NCI-H345 (cell line): ENCODE results near the gene SWAP70.

Source experiments
- DNase-seq: peaks from one replicate; lab custom pipeline; 2025; lab: John Stamatoyannopoulos, UW

Gene SWAP70

GRCh38 chr11:9776203-9776602 is 112.3 kb downstream of the SWAP70 start:
- no peak for DNase-seq

- no peak for DNase-seq
Observed at GRCh38 chr11:9777066-9777465, 113.2 kb downstream of the SWAP70 start.

DNA sequence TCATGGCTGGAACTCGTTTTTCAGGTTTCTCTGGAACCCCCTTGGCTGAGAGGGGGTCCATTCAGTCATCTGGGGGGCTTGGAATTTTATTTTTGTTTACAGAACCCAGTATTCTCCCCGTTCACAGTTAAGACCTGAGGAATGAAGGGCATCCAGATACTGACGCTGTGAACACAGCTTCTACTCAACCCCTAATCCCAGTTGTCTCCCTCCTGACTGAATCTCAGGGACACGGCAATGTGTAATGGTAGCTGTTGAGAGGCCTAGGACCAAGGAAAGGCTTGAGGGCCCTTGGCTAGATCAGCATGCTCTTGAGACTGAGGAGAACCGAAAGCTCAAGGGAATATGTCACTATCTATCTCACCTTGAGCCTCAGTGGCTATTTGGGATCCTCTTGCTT is 113.6 kb downstream of the SWAP70 start:
- no peak for DNase-seq

DNA sequence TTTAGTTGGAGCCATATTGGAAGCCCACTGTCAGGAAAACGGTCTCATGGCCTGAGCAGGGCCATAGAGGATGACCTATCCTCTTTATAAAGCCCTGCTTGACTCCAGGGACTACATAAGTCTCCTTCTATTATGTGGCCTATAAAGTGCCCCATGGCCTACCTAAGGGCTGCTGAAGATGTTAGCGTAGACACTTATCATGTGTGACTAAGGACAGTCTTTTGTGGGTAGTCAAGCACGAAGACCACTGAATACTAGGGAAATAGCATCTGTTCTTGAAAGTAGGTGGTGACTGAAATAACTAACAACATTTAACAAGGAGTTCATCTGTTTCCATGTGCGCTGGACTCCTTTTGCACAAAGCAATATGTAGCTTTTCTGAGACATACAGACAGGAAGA is 117.1 kb downstream of the SWAP70 start:
- DNase-seq: no peak

DNA sequence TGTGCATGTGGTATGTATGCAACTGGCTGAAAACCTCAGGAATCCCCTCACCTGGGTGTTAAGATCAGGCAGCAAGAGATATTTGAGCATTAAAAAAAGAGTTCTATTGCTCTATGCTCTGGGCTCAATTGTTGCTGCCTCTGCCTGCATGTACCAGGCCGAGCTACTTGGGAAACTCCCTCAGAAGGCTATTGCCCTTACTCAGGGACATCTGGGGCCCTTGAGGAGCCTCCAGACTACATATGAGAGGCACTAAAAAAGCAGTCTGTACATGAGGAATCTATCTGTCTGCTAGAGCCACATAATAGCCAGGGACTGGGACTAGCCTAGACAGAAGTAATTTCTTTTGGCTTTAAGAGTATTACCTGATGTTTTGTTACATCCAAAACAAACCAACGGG is 120.1 kb downstream of the SWAP70 start:
- no peak for DNase-seq

DNA sequence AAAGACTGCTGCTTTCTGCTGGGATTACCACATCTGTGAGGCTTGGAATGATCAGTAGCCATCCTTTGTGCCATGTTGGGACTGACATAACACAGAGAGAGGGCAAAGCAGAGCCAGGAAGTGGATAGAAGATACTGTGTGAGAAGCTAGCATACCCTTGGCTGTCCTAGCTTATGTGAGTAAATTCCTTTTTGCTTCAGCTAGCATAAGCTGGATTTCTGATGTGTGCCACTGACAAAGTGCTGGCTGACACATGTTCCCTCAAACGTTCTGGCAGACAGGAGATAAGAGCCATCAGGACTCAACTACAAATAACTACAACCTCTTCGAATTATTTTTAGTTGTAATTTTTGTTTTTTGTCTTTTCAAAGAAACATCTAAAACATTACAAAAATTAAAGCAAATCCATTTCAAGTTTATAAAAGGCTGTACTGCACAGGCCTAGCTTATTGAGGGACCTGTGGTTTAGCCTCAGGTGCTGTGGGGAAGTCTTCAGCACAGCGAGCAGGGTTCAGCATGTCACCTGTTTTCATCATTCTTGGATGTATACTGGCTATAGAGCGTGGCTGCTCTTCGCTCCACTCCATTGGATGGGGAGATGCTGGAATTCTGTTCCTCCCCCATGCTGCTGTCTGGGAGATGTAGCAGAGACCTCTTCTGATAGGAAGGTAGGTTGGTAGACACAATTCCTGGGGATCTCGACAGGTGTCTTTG is 120.9 kb downstream of the SWAP70 start:
- DNase-seq: no peak

DNA sequence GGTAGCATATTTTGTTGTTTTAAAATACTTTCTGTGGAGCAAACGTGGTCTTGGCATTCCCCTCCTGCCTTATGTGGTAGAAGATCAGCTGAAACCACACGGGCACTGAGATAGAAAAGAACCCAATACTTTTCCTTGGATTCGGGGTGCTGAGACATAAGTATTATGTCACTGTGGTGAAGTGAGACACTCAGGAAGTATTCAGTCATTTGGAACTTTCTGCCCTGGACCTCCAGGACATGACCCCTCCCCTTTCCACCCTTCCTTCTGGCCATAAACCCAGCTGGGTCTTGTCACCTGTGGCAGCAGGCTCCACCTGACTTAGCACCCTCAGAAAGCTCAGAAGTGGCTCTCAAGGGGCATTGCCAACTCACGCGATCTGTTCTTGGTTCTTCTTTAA is 123.4 kb downstream of the SWAP70 start:
- no peak for DNase-seq

GRCh38 chr11:9787981-9788521 is 124.2 kb downstream of the SWAP70 start:
- no peak for DNase-seq

DNA sequence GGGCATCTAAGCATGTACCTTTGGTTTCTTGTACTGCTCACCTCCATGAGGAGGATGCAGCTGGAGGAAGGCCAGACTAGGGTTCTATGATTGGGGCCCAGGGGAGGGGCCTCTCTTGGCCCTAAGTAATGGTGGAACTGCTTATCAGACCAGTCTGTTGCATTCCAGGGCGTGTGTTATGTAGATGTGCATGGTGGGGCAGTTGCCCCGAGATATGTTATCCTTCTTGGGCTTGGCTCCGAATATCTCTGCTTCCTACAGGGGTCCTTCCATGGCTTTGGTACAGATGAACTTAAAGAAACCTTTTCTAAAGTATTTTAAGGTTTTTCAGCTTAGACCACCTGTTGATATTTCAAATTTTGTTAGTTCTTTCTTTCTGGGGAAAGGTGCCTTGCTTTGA is 126.0 kb downstream of the SWAP70 start:
- DNase-seq: no peak

DNA sequence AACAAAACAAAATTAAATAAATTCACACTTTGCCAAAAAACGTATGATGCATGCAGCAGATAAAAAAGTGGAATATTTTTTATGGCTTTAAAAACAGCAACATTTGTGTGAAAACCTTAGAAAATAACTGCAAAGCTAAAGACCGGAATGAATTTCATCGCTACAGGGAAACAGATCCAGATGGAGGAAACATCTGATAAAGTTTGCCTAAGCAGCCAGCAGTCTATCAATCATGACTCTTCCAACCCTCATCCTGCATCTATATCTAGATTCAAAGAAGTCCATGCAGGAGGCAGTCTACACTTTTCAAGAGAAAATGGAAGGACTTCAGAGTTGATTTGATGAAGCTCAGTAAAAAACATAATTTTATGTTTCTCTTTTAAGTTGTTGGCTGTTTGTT is 126.8 kb downstream of the SWAP70 start:
- DNase-seq: no peak

DNA sequence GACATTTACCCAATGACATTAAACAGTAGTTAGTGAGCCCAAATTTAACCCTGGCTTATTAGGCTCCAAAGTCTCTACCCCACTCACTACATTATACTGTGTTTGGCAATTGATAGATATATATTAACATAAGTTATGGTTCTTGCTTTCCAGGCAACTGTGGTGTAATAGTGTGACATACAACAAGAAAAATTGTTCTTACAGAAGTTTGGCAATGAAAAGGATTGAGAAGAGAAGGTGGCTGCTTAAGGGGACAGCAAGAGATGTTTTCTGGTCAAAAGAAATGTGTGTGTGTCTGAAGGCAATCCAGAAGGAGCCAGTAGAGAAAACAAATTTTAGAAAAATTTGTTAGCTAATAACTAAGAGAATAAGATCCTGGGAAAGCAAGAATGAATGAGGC is 132.4 kb downstream of the SWAP70 start:
- no peak for DNase-seq

GRCh38 chr11:9796854-9797253 is 133.0 kb downstream of the SWAP70 start:
- DNase-seq: no peak

DNA sequence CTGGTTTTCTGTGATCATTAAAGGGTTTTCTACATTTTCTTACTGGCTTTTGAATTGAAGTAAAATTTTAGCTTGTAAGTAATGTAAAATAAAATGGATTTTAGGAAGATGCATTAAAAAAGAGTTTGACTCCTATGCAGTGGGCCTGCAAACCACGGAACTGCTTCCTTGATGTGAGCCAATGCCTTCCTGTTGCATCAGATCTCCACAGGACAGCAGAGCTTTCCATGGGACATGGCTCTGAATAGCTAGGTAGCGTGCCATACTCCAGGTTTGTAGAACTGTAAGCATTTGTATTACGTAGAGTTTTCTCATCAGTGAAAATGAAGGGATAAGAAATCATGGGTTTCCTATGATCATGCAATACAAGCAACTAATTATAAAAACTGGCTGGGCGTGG is 133.4 kb downstream of the SWAP70 start:
- no peak for DNase-seq

GRCh38 chr11:9799886-9800285 is 136.0 kb downstream of the SWAP70 start:
- no peak for DNase-seq

GRCh38 chr11:9802291-9802861 is 138.5 kb downstream of the SWAP70 start:
- DNase-seq: no peak
